Astrocyte of the spinal cord (primary cell): ENCODE results near the gene UBR3.

Experiments
- DNase-seq: peaks from one replicate; pipeline ENCODE4 v3.0.0; 2011; ENCODE audit warnings: low read depth, low spot score
- H3K4me3 ChIP-seq: 2 replicates; pipeline ENCODE4 v1.5.1; 2011; ENCODE audit warnings: low read depth, mild to moderate bottlenecking, low read length, moderate library complexity
- in situ Hi-C: cut with HindIII; loops from 2 replicates; pipeline ENCODE4 v1.10.0; 2017; ENCODE audit warnings: low sequenced_read_pairs
- TF ChIP-seq, protein P1 (sequence below): IDR thresholded peaks from 2 replicates; pipeline ENCODE4 v1.5.1; 2012; ENCODE audit warnings: low read depth, mild to moderate bottlenecking, low read length, inconsistent platforms

UBR3 gene

DNA sequence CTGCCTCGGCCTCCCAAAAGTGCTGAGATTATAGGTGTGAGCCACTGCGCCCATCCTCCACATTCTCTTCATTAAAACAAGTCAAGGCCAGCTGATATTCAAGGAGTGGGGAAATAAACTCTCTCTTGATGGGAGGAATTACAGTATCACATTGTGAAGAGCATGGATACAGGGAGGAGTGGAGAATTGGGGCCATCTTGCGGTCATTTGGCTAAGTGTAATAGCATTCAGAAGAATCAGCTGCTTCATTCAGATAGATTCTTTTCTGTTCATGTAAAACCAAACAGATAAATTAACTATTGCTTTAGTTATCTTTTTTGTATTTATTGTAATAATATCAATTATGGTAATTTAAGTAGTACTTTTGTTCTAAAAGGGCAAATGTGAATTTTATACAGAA, 156.3 kb downstream of the UBR3 start:
- in situ Hi-C loops, result no loop called here
- H3K4me3 ChIP-seq, result no peak overlapping the region
- TF ChIP-seq, protein P1, sequence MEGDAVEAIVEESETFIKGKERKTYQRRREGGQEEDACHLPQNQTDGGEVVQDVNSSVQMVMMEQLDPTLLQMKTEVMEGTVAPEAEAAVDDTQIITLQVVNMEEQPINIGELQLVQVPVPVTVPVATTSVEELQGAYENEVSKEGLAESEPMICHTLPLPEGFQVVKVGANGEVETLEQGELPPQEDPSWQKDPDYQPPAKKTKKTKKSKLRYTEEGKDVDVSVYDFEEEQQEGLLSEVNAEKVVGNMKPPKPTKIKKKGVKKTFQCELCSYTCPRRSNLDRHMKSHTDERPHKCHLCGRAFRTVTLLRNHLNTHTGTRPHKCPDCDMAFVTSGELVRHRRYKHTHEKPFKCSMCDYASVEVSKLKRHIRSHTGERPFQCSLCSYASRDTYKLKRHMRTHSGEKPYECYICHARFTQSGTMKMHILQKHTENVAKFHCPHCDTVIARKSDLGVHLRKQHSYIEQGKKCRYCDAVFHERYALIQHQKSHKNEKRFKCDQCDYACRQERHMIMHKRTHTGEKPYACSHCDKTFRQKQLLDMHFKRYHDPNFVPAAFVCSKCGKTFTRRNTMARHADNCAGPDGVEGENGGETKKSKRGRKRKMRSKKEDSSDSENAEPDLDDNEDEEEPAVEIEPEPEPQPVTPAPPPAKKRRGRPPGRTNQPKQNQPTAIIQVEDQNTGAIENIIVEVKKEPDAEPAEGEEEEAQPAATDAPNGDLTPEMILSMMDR, result peak; percentile 15
- no peak for DNase-seq

GRCh38 chr2:169984145-169984544, 156.9 kb downstream of the UBR3 start:
- in situ Hi-C loops, result no loop called here
- no peak overlapping the region for H3K4me3 ChIP-seq
- TF ChIP-seq, protein P1, result no peak
- no peak for DNase-seq

DNA sequence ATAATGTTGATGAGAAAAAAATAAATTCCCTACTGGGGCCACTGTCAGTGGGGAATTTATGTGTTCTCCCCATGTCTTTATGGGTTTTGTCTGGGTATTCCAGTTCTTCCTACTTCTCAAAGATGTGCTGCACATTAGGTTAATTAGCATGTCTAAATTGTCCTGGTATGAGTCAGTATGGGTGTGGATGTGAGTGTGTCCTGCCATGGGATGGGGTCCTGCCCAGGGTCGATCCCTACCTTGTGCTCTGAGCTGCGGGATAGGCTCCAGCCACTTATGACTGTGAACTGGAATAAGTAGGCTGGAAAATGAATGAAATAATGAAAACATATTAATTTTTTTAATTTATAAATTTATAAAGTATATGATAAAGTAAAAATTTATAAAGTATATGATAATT, 167.5 kb downstream of the UBR3 start:
- H3K4me3 ChIP-seq, result no peak overlapping the region
- TF ChIP-seq, protein P1, result no peak
- no peak for DNase-seq
- in situ Hi-C loops, result no loop called here

DNA sequence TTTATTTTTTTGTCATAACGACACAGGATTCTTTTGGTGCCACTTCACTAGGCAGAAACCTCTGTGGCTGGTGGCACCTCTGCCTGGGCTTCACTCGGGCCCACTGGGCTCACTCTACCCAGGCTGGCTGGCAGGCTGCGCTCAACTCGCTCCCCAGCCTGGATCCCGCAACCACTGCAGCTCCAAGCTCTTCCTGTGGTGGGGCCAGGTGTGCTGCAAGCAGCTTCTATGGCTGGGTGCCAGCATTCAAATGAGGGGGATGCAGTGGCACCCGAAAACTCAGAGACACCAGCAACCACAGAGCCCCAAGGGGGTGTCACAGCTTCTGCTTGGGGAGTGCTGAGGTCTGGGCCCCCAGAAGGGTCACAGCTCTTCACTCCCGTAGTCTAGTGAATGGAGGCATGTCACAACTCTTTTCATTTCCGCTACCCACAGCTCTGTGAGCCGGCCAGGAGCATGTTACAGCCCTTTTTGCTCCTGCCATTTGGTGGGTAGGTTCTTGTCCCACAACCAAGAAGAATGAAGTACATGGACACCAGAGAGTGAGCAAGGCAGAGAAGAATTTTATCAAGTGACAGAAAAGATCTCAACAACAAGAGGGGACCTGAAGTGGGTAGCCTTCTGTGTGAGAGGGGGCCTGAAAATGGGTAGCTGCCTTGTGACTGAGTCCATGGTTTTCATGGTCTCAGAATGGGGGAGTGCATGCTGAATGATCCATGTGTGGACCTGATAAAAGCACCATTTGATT, 170.1 kb downstream of the UBR3 start:
- no peak overlapping the region for H3K4me3 ChIP-seq
- DNase-seq, result no peak
- TF ChIP-seq, protein P1, result no peak
- in situ Hi-C loops, result no loop called here

- in situ Hi-C loops, result no loop called here
- DNase-seq, result peak; percentile 49
- TF ChIP-seq, protein P1, result no peak
- no peak overlapping the region for H3K4me3 ChIP-seq
Observed at GRCh38 chr2:169999054-169999453, 171.8 kb downstream of the UBR3 start.

DNA sequence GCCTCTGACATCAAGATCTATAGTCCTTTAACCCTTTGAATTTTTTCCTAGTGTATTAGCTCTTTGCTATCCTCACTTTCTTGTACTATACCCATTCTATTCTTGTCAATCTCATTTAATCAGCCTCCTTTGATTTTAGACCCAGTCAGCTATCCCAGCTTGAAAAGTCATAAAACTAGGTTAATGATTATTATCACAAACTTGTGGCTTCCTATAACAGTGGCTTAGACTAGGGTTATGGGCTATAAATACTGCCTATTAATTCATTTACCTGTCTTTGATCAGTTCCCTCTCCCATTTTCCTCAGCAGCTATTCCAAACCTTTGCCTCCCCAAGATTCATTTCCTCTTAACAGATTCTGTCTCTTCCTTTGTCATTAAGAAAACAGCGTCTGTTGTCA, 174.8 kb downstream of the UBR3 start:
- in situ Hi-C loops, result no loop called here
- H3K4me3 ChIP-seq, result no peak overlapping the region
- TF ChIP-seq, protein P1, result no peak
- DNase-seq, result no peak

DNA sequence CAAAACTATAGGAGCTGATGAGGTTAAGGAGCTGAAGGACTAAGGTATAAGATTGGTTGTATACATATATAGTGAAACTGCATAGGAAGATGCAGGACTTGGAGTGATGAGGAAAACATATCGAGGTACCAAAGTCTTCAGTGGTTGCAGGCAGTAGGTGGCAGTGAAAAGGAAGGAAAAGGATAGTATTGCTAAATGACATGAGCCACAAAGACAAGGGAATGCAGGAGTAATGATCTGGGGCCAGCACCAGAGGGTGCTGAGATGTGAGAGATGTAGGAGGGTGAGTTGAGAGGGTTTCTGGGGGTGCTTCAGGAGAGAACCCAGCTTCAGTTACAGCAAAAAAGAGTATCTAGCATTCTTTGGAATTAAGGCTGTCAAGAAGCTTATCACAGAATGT, 178.4 kb downstream of the UBR3 start:
- in situ Hi-C loops, result no loop called here
- TF ChIP-seq, protein P1, result no peak
- no peak overlapping the region for H3K4me3 ChIP-seq
- DNase-seq, result no peak
